Cardiac fibroblast (primary cell): Measurements from ENCODE around the gene COPS4.
"Not testable (repeated sequence)": the region's sequence is repeated elsewhere in the genome, so short reads cannot be mapped to it uniquely, and the experiment has no call there.

Experiments
- DNase-seq, 2 donors: peaks; one replicate each; pipeline versions ENCODE4 v3.0.0 to v3.0.0-alpha.2; 2010; ENCODE audit warnings: low read depth in 2 of 2
- H3K4me3 ChIP-seq, 2 donors: replicated peaks in 1 of 2; 1 replicate in 1 of 2; 2 replicates in 1 of 2; pipeline ENCODE4 v1.5.1; 2011; ENCODE audit warnings: low read depth in 2 of 2, low read length in 2 of 2, mild to moderate bottlenecking in 2 of 2, moderate library complexity in 1 of 2
- TF ChIP-seq, protein P1 (sequence below): IDR thresholded peaks from one replicate; pipeline ENCODE4 v1.5.1; 2011; ENCODE audit warnings: low read depth, mild to moderate bottlenecking, low read length, inconsistent platforms

The COPS4 gene

DNA sequence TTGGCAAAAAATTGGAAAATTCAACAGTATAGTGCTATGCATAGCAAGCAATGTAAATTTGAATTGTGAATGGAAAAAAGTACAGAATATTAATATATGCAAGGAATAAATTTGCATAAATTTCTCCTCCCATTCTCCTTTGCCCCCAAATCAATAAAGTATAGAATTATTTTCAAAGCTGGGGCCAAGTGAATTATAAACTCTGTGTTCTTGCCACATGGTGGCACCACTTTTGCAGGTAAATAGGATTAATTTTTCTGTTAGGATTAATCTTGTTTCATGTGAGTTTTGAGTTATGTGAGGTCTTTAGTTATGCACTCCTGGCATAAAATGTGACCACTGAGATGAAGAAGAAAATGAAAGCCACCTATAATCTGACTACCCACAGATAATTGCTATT lies 19.9 kb downstream of the COPS4 start:
- no peak overlapping the region for H3K4me3 ChIP-seq
- peak; percentile 35 to 51 for DNase-seq
- TF ChIP-seq, protein P1, sequence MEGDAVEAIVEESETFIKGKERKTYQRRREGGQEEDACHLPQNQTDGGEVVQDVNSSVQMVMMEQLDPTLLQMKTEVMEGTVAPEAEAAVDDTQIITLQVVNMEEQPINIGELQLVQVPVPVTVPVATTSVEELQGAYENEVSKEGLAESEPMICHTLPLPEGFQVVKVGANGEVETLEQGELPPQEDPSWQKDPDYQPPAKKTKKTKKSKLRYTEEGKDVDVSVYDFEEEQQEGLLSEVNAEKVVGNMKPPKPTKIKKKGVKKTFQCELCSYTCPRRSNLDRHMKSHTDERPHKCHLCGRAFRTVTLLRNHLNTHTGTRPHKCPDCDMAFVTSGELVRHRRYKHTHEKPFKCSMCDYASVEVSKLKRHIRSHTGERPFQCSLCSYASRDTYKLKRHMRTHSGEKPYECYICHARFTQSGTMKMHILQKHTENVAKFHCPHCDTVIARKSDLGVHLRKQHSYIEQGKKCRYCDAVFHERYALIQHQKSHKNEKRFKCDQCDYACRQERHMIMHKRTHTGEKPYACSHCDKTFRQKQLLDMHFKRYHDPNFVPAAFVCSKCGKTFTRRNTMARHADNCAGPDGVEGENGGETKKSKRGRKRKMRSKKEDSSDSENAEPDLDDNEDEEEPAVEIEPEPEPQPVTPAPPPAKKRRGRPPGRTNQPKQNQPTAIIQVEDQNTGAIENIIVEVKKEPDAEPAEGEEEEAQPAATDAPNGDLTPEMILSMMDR: no peak

DNA sequence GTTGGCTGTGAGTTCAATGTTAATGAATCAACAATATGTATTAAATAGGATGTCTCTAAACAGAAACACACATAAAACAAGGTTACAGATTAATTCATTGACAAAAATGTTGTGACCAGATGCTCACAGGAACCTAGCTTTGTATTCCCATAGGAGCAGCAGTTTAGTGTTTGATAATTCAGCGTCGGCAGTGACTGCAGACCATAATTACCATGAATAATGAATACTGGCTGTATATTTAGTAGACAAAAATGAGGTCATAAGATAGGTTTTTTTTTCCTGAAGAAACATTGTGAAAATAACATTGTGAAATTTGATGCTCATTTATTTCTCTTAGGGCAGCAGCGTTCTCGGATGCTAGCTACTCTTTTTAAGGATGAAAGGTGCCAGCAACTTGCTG lies 27.8 kb downstream of the COPS4 start:
- DNase-seq: no peak
- H3K4me3 ChIP-seq: no peak overlapping the region
- TF ChIP-seq, protein P1: no peak

DNA sequence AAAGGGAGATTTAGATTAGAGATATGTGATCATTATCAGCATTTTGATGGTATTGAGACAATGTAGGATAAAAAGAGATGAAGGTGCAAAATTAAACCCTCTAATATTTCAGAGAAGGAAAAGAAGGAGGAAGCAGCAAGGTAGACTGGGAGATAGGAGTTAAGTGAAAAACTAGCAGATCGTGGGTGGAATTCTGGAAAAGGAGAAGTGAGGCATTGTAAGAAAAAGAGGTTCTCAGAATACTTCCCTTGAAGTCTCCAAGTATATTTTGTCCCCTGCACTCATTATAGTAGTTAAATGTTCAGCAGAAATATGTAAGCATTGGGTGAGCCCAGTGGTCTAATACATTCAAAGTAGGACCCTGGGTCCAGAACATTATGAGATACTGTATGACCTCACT lies 30.3 kb downstream of the COPS4 start:
- no peak for DNase-seq
- no peak overlapping the region for H3K4me3 ChIP-seq
- TF ChIP-seq, protein P1: no peak

DNA sequence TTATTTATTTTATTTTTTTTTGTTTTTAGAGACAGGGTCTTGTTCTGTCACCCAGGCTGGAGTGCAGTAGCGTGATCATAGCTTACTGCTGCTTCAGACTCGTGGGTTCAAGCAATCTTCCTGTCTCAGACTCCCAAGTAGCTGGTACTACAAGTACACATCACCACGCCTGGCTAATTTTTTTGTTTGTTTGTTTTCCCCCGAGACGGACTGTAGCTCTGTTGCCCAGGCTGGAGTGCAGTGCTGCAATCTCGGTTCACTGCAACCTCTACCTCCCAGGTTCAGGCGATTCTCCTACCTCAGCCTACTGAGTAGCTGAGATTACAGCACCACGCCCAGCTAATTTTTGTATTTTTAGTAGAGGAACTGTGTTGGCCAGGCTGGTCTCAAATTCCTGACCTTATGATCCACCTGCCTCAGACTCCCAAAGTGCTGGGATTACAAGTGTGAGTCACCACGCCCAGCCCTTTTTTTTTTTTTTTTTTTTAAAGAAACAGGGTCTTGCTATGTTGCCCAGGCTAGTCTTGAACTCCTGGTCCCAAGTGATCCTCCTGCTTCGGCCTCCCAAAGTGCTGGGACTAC lies 32.2 kb downstream of the COPS4 start:
- peak in 1 of 2 donors; percentile 4 for DNase-seq
- H3K4me3 ChIP-seq: no peak overlapping the region
- TF ChIP-seq, protein P1: no peak

DNA sequence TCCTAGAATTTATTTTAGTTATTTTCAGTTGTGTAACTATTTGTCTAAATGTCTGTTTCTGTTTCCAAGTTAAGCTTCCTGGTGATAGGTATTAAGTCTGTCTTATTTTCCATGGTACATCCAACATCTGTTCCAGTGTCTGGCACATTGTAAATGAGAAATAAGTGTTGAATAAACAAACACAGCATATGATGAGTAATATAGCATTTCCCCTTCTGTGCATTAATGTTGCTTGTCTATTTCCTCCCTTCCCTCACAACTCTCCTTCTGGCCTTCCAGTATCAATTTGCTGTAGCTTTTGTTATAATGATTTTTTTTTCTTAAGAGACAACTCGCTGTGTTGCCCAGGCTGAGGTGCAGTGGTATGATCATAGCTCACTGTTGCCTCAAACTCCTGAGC lies 36.1 kb downstream of the COPS4 start:
- DNase-seq: peak; percentile 27 to 32
- TF ChIP-seq, protein P1: no peak
- H3K4me3 ChIP-seq: no peak overlapping the region

DNA sequence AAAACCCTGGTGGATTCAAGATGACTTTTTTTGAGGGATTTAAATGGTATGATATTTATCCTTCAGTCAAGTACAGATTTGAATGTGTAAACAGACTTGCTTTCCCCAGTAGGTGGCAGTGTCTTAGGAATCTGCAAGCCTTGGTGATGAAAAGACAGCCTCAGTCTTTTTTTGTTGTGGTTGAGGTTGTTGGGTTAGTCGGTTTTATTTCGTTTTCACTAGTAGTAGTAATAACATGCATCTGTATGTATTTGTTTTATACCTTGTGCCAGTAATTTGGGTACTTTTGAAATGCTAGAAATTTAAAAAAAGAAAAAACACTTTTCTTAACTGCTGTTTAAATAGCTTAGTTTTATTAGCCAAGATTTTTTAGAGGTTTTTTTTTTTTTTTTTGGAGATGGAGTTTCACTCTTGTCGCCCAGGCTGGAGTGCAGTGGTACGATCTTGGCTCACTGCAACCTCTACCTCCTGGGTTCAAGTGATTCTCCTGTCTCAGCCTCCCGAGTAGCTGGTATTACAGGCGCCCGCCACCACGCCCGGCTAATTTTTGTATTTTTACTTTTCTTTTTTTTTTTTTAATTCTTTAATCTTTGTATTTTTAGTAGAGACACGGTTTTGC lies 39.2 kb downstream of the COPS4 start:
- TF ChIP-seq, protein P1: peak; percentile 68
- no peak overlapping the region for H3K4me3 ChIP-seq
- DNase-seq: peak; percentile 92 to 93

DNA sequence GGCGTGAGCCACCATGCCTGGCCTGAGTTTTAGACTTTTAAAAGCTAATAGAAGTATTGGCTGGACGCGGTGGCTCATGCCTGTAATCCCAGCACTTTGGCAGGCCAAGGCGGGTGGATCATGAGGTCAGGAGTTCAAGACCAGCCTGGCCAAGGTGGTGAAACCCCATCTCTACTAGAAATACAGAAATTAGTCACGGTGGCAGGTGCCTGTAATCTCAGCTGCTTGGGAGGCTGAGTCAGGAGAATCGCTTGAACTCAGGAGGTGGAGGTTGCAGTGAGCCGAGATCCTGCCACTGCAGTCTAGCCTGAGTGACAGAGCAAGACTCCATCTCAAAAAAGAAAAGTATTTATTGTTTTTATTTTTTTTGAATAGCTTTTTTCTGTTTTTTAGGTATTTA lies 39.8 kb downstream of the COPS4 start:
- DNase-seq, H3K4me3 ChIP-seq: not testable (repeated sequence)
